Measurements from ENCODE around the gene CIC.
A peak's percentile ranks its signal among the peaks of the same experiment; 100 is the strongest.

Gene CIC

GRCh38 chr19:42230571-42230970 lies 38.5 kb upstream of the CIC start:
- Histone ChIP-seq H3K27me3 (ENCODE audit: control insufficient read depth in 5 of 5, insufficient read depth in 4 of 5, low read length in 5 of 5) (no peaks in the 10 kb centered on the region), H3K36me3 (ENCODE audit: control insufficient read depth in 5 of 5, insufficient read depth in 5 of 5, low read length in 5 of 5) (peaks cover 0 to 94% (median 86%) of the 10 kb centered on the region in 5 donors), H3K9ac (ENCODE audit: low read length in 5 of 5) (peak overlapping the region in 1 of 5 donors; percentile 37), H3K4me1 (ENCODE audit: control insufficient read depth in 5 of 5, insufficient read depth in 5 of 5, low read length in 5 of 5) (peaks cover 2 to 11% (median 4%) of the 10 kb centered on the region in 5 donors), H3K9me3 (ENCODE audit: control insufficient read depth in 5 of 5, low read length in 5 of 5) (no peaks in the 10 kb centered on the region), H3K4me3 (ENCODE audit: low read depth in 1 of 5, low read length in 5 of 5) (no peak overlapping the region), H3K27ac (ENCODE audit: low read depth, low read length) (no peak overlapping the region)

- Histone ChIP-seq H3K27me3 (ENCODE audit: control insufficient read depth in 5 of 5, insufficient read depth in 4 of 5, low read length in 5 of 5) (no peaks in the 10 kb centered on the region), H3K9me3 (ENCODE audit: control insufficient read depth in 5 of 5, low read length in 5 of 5) (no peaks in the 10 kb centered on the region), H3K4me3 (ENCODE audit: low read depth in 1 of 5, low read length in 5 of 5) (no peak overlapping the region), H3K36me3 (ENCODE audit: control insufficient read depth in 5 of 5, insufficient read depth in 5 of 5, low read length in 5 of 5) (peaks cover 0 to 91% (median 83%) of the 10 kb centered on the region in 5 donors), H3K9ac (ENCODE audit: low read length in 5 of 5) (no peak overlapping the region), H3K4me1 (ENCODE audit: control insufficient read depth in 5 of 5, insufficient read depth in 5 of 5, low read length in 5 of 5) (peaks cover 2 to 11% (median 4%) of the 10 kb centered on the region in 5 donors), H3K27ac (ENCODE audit: low read depth, low read length) (no peak overlapping the region)
Observed at GRCh38 chr19:42232435-42232834, 36.6 kb upstream of the CIC start.

GRCh38 chr19:42233106-42233505 lies 35.9 kb upstream of the CIC start:
- Histone ChIP-seq H3K4me1 (ENCODE audit: control insufficient read depth in 5 of 5, insufficient read depth in 5 of 5, low read length in 5 of 5) (peaks cover 2 to 11% (median 4%) of the 10 kb centered on the region in 5 donors), H3K9me3 (ENCODE audit: control insufficient read depth in 5 of 5, low read length in 5 of 5) (no peaks in the 10 kb centered on the region), H3K9ac (ENCODE audit: low read length in 5 of 5) (no peak overlapping the region), H3K27me3 (ENCODE audit: control insufficient read depth in 5 of 5, insufficient read depth in 4 of 5, low read length in 5 of 5) (no peaks in the 10 kb centered on the region), H3K27ac (ENCODE audit: low read depth, low read length) (no peak overlapping the region), H3K36me3 (ENCODE audit: control insufficient read depth in 5 of 5, insufficient read depth in 5 of 5, low read length in 5 of 5) (peaks cover 0 to 86% (median 79%) of the 10 kb centered on the region in 5 donors), H3K4me3 (ENCODE audit: low read depth in 1 of 5, low read length in 5 of 5) (no peak overlapping the region)

DNA sequence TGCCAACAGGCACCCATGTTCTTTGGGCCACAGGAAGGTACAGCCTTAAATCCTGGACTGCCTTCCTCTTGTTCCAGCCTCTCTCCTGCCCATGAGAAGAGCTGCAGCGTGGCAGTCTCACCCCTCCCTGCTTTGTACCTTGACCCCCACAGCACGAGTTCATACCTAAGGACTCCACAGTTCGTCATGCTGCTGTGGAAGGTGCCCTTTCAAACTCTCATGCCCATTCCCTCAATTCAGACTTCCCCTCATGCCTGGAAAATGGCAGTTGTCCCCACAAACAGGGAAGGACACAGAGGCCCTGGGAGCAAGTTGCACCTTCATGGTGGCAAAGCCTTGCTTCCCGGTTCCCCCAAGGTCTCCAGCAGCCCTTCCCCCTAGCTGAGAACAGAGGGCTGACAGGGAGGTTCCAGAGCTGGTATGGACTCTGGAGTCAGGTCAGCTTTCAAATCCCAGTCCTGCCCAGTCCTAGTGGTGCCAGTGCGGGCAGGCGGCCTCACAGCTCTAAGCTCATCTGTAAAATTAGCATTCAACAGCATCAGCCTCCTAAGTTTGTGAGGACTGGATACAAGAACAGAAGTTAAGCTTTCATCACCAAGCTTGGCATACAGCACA lies 35.3 kb upstream of the CIC start:
- Histone ChIP-seq H3K4me3 (ENCODE audit: low read depth in 1 of 5, low read length in 5 of 5) (no peak overlapping the region), H3K27ac (ENCODE audit: low read depth, low read length) (no peak overlapping the region), H3K27me3 (ENCODE audit: control insufficient read depth in 5 of 5, insufficient read depth in 4 of 5, low read length in 5 of 5) (no peaks in the 10 kb centered on the region), H3K9me3 (ENCODE audit: control insufficient read depth in 5 of 5, low read length in 5 of 5) (no peaks in the 10 kb centered on the region), H3K36me3 (ENCODE audit: control insufficient read depth in 5 of 5, insufficient read depth in 5 of 5, low read length in 5 of 5) (peaks cover 0 to 80% (median 77%) of the 10 kb centered on the region in 5 donors), H3K9ac (ENCODE audit: low read length in 5 of 5) (peak overlapping the region in 1 of 5 donors; percentile 46), H3K4me1 (ENCODE audit: control insufficient read depth in 5 of 5, insufficient read depth in 5 of 5, low read length in 5 of 5) (peaks cover 2 to 11% (median 4%) of the 10 kb centered on the region in 5 donors)

- Histone ChIP-seq H3K27me3 (ENCODE audit: control insufficient read depth in 5 of 5, insufficient read depth in 4 of 5, low read length in 5 of 5) (no peaks in the 10 kb centered on the region), H3K9me3 (ENCODE audit: control insufficient read depth in 5 of 5, low read length in 5 of 5) (no peaks in the 10 kb centered on the region), H3K4me3 (ENCODE audit: low read depth in 1 of 5, low read length in 5 of 5) (no peak overlapping the region), H3K4me1 (ENCODE audit: control insufficient read depth in 5 of 5, insufficient read depth in 5 of 5, low read length in 5 of 5) (peaks cover 2 to 11% (median 7%) of the 10 kb centered on the region in 5 donors), H3K27ac (ENCODE audit: low read depth, low read length) (no peak overlapping the region), H3K36me3 (ENCODE audit: control insufficient read depth in 5 of 5, insufficient read depth in 5 of 5, low read length in 5 of 5) (peaks cover 0 to 80% (median 77%) of the 10 kb centered on the region in 5 donors), H3K9ac (ENCODE audit: low read length in 5 of 5) (peak overlapping the region in 1 of 5 donors; percentile 46)
Observed at GRCh38 chr19:42234364-42234763, 34.7 kb upstream of the CIC start.

DNA sequence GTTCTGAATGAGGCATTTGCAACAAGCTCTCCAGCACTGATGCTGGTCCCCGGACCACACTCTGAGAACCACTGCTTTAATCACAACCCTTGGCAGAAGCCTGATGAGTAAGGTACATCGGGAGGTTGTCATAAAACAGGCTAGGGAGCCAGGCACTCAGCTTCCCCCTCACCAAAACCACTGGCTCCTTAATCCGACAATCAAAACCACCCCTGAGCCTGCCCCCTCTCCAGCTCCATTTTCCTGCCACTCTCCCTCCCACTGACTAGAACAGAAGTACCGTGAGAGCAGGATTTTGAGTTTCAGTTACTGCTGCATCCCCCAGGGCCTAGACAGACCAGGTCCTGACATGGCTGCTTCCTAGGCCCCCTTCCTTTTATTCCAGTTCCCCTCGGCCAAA lies 33.9 kb upstream of the CIC start:
- peak overlapping the region in 1 of 5 donors; percentile 48 for H3K9ac ChIP-seq (ENCODE audit: low read length in 5 of 5)
- H3K9me3 ChIP-seq (ENCODE audit: control insufficient read depth in 5 of 5, low read length in 5 of 5) = no peaks in the 10 kb centered on the region
- peaks cover 0 to 10% (median 6%) of the 10 kb centered on the region in 5 donors for H3K4me1 ChIP-seq (ENCODE audit: control insufficient read depth in 5 of 5, insufficient read depth in 5 of 5, low read length in 5 of 5)
- H3K36me3 ChIP-seq (ENCODE audit: control insufficient read depth in 5 of 5, insufficient read depth in 5 of 5, low read length in 5 of 5) = peaks cover 0 to 81% (median 73%) of the 10 kb centered on the region in 5 donors
- H3K27ac ChIP-seq (ENCODE audit: low read depth, low read length) = no peak overlapping the region
- no peaks in the 10 kb centered on the region for H3K27me3 ChIP-seq (ENCODE audit: control insufficient read depth in 5 of 5, insufficient read depth in 4 of 5, low read length in 5 of 5)
- no peak overlapping the region for H3K4me3 ChIP-seq (ENCODE audit: low read depth in 1 of 5, low read length in 5 of 5)

- Histone ChIP-seq H3K27me3 (ENCODE audit: control insufficient read depth in 5 of 5, insufficient read depth in 4 of 5, low read length in 5 of 5) (peaks cover 0 to 7% (median 0%) of the 10 kb centered on the region in 5 donors), H3K4me3 (ENCODE audit: low read depth in 1 of 5, low read length in 5 of 5) (no peak overlapping the region), H3K4me1 (ENCODE audit: control insufficient read depth in 5 of 5, insufficient read depth in 5 of 5, low read length in 5 of 5) (peaks cover 19 to 36% (median 32%) of the 10 kb centered on the region in 5 donors), H3K27ac (ENCODE audit: low read depth, low read length) (no peak overlapping the region), H3K9me3 (ENCODE audit: control insufficient read depth in 5 of 5, low read length in 5 of 5) (no peaks in the 10 kb centered on the region), H3K9ac (ENCODE audit: low read length in 5 of 5) (peak overlapping the region in 1 of 5 donors; percentile 28), H3K36me3 (ENCODE audit: control insufficient read depth in 5 of 5, insufficient read depth in 5 of 5, low read length in 5 of 5) (peaks cover 0 to 39% (median 30%) of the 10 kb centered on the region in 5 donors)
Observed at GRCh38 chr19:42239544-42240220, 29.4 kb upstream of the CIC start.

- Histone ChIP-seq H3K27me3 (ENCODE audit: control insufficient read depth in 5 of 5, insufficient read depth in 4 of 5, low read length in 5 of 5) (peaks cover 0 to 7% (median 0%) of the 10 kb centered on the region in 5 donors), H3K4me1 (ENCODE audit: control insufficient read depth in 5 of 5, insufficient read depth in 5 of 5, low read length in 5 of 5) (peaks cover 20 to 50% (median 43%) of the 10 kb centered on the region in 5 donors), H3K9me3 (ENCODE audit: control insufficient read depth in 5 of 5, low read length in 5 of 5) (no peaks in the 10 kb centered on the region), H3K27ac (ENCODE audit: low read depth, low read length) (peak overlapping the region; percentile 70), H3K36me3 (ENCODE audit: control insufficient read depth in 5 of 5, insufficient read depth in 5 of 5, low read length in 5 of 5) (peaks cover 0 to 23% (median 14%) of the 10 kb centered on the region in 5 donors), H3K4me3 (ENCODE audit: low read depth in 1 of 5, low read length in 5 of 5) (peak overlapping the region; percentile 76 to 92 (median 77)), H3K9ac (ENCODE audit: low read length in 5 of 5) (peak overlapping the region; percentile 92 to 99 (median 98))
Observed at GRCh38 chr19:42241279-42241678, 27.8 kb upstream of the CIC start.

GRCh38 chr19:42242069-42242511 lies 27.0 kb upstream of the CIC start:
- peaks cover 0 to 7% (median 0%) of the 10 kb centered on the region in 5 donors for H3K27me3 ChIP-seq (ENCODE audit: control insufficient read depth in 5 of 5, insufficient read depth in 4 of 5, low read length in 5 of 5)
- H3K9ac ChIP-seq (ENCODE audit: low read length in 5 of 5) = peak overlapping the region; percentile 92 to 99 (median 98)
- H3K4me1 ChIP-seq (ENCODE audit: control insufficient read depth in 5 of 5, insufficient read depth in 5 of 5, low read length in 5 of 5) = peaks cover 24 to 57% (median 49%) of the 10 kb centered on the region in 5 donors
- H3K4me3 ChIP-seq (ENCODE audit: low read depth in 1 of 5, low read length in 5 of 5) = peak overlapping the region; percentile 76 to 92 (median 77)
- H3K36me3 ChIP-seq (ENCODE audit: control insufficient read depth in 5 of 5, insufficient read depth in 5 of 5, low read length in 5 of 5) = peaks cover 0 to 20% (median 11%) of the 10 kb centered on the region in 5 donors
- H3K27ac ChIP-seq (ENCODE audit: low read depth, low read length) = peak overlapping the region; percentile 70
- H3K9me3 ChIP-seq (ENCODE audit: control insufficient read depth in 5 of 5, low read length in 5 of 5) = no peaks in the 10 kb centered on the region

All from subcutaneous abdominal adipose tissue (tissue), 5 donors.